Progenitor cell of endocrine pancreas (in vitro differentiated cells): ENCODE results near the gene ANKRD50. TPM values are rescaled to one million over a fixed set of nuclear protein-coding genes. Genes with fewer than 3 reads are reported as not detected.

ENCODE experiments used
- DNase-seq: peaks from one replicate; pipeline ENCODE4 v3.0.0; 2021; ENCODE audit warnings: low spot score; ENCODE audit not compliant: unreplicated experiment
- H3K27ac Mint-ChIP-seq: 2 replicates; pipeline ENCODE4 v1.8.0; 2021; ENCODE audit warnings: mild to moderate bottlenecking, moderate library complexity, mixed read lengths
- H3K27me3 Mint-ChIP-seq: 2 replicates; pipeline ENCODE4 v1.8.0; 2021; ENCODE audit warnings: mixed read lengths
- H3K36me3 Mint-ChIP-seq: 2 replicates; pipeline ENCODE4 v1.8.0; 2022; ENCODE audit warnings: mixed read lengths; ENCODE audit not compliant: insufficient read depth
- H3K4me1 Mint-ChIP-seq: 2 replicates; pipeline ENCODE4 v1.8.0; 2021; ENCODE audit warnings: low read depth, mixed read lengths
- H3K4me3 Mint-ChIP-seq: 2 replicates; pipeline ENCODE4 v1.8.0; 2021; ENCODE audit warnings: low read depth, mild to moderate bottlenecking, moderate library complexity, mixed read lengths
- H3K9me3 Mint-ChIP-seq: 2 replicates; pipeline ENCODE4 v1.8.0; 2021; ENCODE audit warnings: low read depth, mixed read lengths
- CTCF ChIP-seq: fragments of 200-600 bp; sonication (generic); IDR thresholded peaks from one replicate; pipeline ENCODE4 v1.5.0; 2021; ENCODE audit warnings: antibody characterized with exemption, mild to moderate bottlenecking; ENCODE audit not compliant: unreplicated experiment
- total RNA-seq: library from RNA; stranded (reverse); gene quantifications from 2 replicates; pipeline ENCODE4 v1.2.1, GENCODE V29; 2021

Gene ANKRD50
- total RNA-seq, 1 donor from 2014 or later: 28.0 TPM

DNA sequence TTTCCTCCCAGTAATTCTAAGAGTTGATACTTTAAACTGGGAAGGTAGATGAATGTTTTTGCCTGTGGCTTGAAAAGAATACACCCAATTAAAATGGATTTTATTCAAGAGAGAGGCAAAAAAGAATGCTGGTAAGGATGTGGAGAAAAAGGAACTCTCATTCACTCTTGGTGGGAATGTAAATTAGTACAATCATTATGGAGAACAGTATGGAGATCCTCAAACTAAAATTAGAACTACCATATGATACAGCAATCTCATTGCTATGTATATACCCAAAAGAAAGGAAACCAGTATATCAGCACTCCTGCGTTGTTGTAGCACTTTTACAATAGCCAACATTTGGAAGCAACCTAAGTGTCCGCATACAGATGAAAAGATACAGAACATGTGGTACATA lies 75.2 kb downstream of the ANKRD50 start:
- Mint-ChIP-seq H3K36me3 (peaks cover 2% of the 10 kb centered on the region), H3K9me3 (peaks cover 3% of the 10 kb centered on the region), H3K27ac (no peak overlapping the region), H3K27me3 (no peaks in the 10 kb centered on the region), H3K4me1 (peaks cover 4% of the 10 kb centered on the region), H3K4me3 (no peak overlapping the region)
- TF ChIP-seq CTCF: no peak
- no peak for DNase-seq

DNA sequence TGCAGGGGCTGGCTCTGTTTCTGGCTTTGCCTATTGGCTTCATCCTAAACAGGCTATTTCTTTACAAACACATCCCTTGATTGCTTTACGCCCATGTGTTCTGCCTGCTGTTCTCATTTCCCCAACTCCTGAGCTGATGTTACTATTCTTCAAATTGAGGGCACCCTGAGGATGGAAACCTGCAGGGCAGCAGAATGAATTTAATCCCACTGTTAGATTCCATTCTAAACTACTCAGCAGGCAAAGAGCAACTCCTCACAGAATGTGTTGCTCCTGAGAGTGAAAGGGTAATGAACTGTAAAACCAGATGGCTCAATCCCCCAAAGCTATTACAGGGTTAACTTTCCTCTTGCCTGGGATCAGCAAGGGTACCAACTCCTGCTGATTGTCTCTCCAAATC lies 75.7 kb downstream of the ANKRD50 start:
- peaks cover 7% of the 10 kb centered on the region for H3K4me1 Mint-ChIP-seq
- no peak overlapping the region for H3K27ac Mint-ChIP-seq
- peaks cover 2% of the 10 kb centered on the region for H3K36me3 Mint-ChIP-seq

GRCh38 chr4:124635331-124635730 lies 77.2 kb downstream of the ANKRD50 start:
- Mint-ChIP-seq H3K27me3 (no peaks in the 10 kb centered on the region), H3K9me3 (peaks cover 3% of the 10 kb centered on the region), H3K27ac (no peak overlapping the region), H3K4me3 (no peak overlapping the region), H3K36me3 (peaks cover 2% of the 10 kb centered on the region), H3K4me1 (peaks cover 7% of the 10 kb centered on the region)
- DNase-seq: no peak
- no peak for TF ChIP-seq CTCF

More for the DNA sequence above, 75.7 kb downstream of the ANKRD50 start:
- DNase-seq: no peak
- peaks cover 3% of the 10 kb centered on the region for H3K9me3 Mint-ChIP-seq
- no peak for TF ChIP-seq CTCF
- no peaks in the 10 kb centered on the region for H3K27me3 Mint-ChIP-seq
- no peak overlapping the region for H3K4me3 Mint-ChIP-seq

- Mint-ChIP-seq H3K9me3 (peaks cover 3% of the 10 kb centered on the region), H3K27me3 (no peaks in the 10 kb centered on the region), H3K4me1 (peaks cover 7% of the 10 kb centered on the region)
Observed at GRCh38 chr4:124633285-124633941, 79.1 kb downstream of the ANKRD50 start.

DNA sequence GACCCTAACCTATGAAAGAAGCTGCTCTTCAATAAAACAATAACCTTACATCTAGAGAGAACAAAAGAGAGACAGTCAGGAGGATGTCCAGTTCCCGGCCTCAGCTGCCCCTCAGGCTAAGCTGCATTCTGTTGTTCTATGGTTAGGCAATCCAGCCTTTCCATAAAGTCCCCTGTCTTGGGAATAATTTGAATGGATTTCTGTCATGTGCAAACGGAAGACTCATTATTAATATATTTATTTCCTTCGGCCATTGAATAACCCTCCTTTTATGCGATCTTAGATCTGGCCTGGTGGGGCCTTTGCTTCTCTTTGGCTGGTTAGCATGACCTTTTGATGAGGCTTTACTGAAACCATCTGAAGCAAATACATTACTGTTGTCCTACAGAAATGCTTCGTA lies 80.1 kb downstream of the ANKRD50 start:
- peaks cover under 1% of the 10 kb centered on the region for H3K9me3 Mint-ChIP-seq
- TF ChIP-seq CTCF: no peak

More at GRCh38 chr4:124633285-124633941, 79.1 kb downstream of the ANKRD50 start:
- Mint-ChIP-seq H3K4me3 (no peak overlapping the region), H3K27ac (no peak overlapping the region), H3K36me3 (peaks cover 2% of the 10 kb centered on the region)
- no peak for TF ChIP-seq CTCF
- no peak for DNase-seq

More for the DNA sequence above, 80.1 kb downstream of the ANKRD50 start:
- H3K4me3 Mint-ChIP-seq: no peak overlapping the region
- no peaks in the 10 kb centered on the region for H3K27me3 Mint-ChIP-seq
- peaks cover 7% of the 10 kb centered on the region for H3K4me1 Mint-ChIP-seq
- no peak for DNase-seq
- H3K36me3 Mint-ChIP-seq: no peaks in the 10 kb centered on the region
- H3K27ac Mint-ChIP-seq: no peak overlapping the region
